ENCODE data around the gene ASB7.

ASB7 gene

GRCh38 chr15:100566850-100567628 lies 35.4 kb upstream of the ASB7 start:
- TF ChIP-seq, protein P1, sequence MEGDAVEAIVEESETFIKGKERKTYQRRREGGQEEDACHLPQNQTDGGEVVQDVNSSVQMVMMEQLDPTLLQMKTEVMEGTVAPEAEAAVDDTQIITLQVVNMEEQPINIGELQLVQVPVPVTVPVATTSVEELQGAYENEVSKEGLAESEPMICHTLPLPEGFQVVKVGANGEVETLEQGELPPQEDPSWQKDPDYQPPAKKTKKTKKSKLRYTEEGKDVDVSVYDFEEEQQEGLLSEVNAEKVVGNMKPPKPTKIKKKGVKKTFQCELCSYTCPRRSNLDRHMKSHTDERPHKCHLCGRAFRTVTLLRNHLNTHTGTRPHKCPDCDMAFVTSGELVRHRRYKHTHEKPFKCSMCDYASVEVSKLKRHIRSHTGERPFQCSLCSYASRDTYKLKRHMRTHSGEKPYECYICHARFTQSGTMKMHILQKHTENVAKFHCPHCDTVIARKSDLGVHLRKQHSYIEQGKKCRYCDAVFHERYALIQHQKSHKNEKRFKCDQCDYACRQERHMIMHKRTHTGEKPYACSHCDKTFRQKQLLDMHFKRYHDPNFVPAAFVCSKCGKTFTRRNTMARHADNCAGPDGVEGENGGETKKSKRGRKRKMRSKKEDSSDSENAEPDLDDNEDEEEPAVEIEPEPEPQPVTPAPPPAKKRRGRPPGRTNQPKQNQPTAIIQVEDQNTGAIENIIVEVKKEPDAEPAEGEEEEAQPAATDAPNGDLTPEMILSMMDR (IDR thresholded peaks at IDR 0.05; ENCODE audit: low read depth, low read length), result no peak
- no peak overlapping the region for H3K4me3 ChIP-seq (ENCODE audit: low read depth, low read length)

DNA sequence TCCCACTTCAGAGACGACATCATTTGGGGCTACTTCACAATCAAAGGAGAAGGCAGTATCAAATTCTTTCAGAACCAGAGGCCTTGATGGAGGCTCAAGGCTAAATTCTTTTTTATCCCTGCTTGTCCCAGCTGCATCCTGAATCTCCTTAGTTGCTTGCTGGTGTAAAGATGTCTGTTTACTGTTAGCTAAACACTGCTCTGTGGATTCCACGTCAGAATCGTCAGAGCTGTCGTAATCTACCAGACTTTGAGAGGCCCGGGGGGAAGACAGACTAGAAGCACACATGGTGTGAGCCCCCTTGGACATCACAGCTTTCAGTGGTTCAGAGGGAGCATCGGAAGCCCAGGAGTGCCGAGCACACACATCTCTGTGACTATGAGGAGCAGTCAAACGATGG lies 33.0 kb upstream of the ASB7 start:
- TF ChIP-seq, protein P1 (IDR thresholded peaks at IDR 0.05; ENCODE audit: low read depth, low read length), result no peak
- no peak overlapping the region for H3K4me3 ChIP-seq (ENCODE audit: low read depth, low read length)

- no peak overlapping the region for H3K4me3 ChIP-seq (ENCODE audit: low read depth, low read length)
- TF ChIP-seq, protein P1 (IDR thresholded peaks at IDR 0.05; ENCODE audit: low read depth, low read length), result no peak
Measured at GRCh38 chr15:100570275-100570674, 32.1 kb upstream of the ASB7 start.

- TF ChIP-seq, protein P1 (IDR thresholded peaks at IDR 0.05; ENCODE audit: low read depth, low read length), result no peak
Measured at GRCh38 chr15:100570735-100571313, 31.6 kb upstream of the ASB7 start.

DNA sequence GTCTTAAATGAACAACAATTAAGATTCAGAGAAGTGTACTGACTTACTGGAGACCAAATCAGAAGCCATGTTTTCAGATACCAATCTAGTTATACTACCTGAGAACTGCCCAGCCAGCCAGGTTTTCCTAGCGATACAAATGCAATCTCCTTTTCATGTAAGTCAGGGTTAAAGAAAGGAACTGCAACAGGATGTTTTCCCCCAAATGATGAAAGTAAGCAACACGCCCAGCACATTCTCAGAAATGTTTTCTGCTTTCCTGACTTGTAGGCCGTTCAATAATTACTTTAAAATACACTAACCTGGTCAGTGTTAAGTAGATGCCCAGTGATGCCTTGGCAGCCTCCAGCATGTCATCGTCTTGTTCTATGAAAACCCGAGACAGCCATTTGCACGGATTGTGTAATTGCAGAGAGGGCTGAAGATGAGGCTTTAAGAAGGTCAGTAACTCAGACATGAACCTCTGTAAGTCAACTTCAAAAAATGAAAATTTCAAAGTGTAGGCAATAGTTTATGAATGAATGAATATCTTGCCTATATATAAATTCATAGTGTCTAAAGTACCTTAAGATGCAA lies 30.7 kb upstream of the ASB7 start:
- H3K4me3 ChIP-seq (ENCODE audit: low read depth, low read length), result no peak overlapping the region
- TF ChIP-seq, protein P1 (IDR thresholded peaks at IDR 0.05; ENCODE audit: low read depth, low read length), result no peak

More at GRCh38 chr15:100570735-100571313, 31.6 kb upstream of the ASB7 start:
- H3K4me3 ChIP-seq (ENCODE audit: low read depth, low read length), result no peak overlapping the region

DNA sequence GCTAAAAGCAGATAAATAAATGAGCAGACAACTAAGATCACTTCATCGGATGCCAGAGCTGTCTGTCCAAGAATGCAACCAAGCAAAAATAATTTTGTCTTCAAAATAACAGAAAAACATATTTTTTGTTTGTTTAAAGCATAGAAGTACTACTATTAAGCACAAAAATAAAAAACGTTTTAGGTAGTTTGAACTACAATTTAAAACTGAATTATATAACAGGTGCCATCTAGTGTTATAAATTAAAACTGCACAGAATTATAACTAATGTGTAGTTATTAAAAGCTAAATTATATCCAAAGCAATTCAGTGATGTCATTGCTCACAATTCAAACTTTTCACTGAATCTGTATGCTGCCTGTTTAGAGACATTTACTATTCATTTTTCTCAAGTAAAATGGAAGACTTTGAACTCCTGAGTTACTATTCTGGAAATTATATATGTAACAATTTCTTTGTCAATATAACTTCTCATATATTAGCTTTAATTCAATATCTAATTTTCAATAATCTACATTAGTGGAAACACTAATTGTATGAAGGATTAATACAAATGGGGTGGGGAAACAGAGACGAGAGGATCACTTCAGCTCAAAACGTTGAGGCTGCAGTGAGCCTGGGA lies 29.9 kb upstream of the ASB7 start:
- no peak overlapping the region for H3K4me3 ChIP-seq (ENCODE audit: low read depth, low read length)
- TF ChIP-seq, protein P1 (IDR thresholded peaks at IDR 0.05; ENCODE audit: low read depth, low read length), result no peak; the same call in 1 of the 2 replicates

All from WI38 (cell line).